Activated CD8-positive, alpha-beta memory T cell treated with anti-CD3 and anti-CD28 coated beads, Interleukin-2, amount 50 U/mL, for 1 hour (primary cell): ENCODE results near the gene FCAR.
"Not testable (repeated sequence)": the region's sequence is repeated elsewhere in the genome, so short reads cannot be mapped to it uniquely, and the experiment has no call there.

Experiments
- DNase-seq: peaks from one replicate; pipeline ENCODE4 v3.0.0-alpha.2; 2020; ENCODE audit errors: extremely low read depth

The FCAR gene

GRCh38 chr19:54873990-54874389, at the start of gene FCAR:
TSS of gene FCAR (plus strand) at chr19:54874235. CDS start at chr19:54874290, 55 bp downstream.
- no peak for DNase-seq

GRCh38 chr19:54824416-54824815, 49.6 kb upstream of the FCAR start:
- DNase-seq, result not testable (repeated sequence)

GRCh38 chr19:54825326-54825725, 48.7 kb upstream of the FCAR start:
- not testable (repeated sequence) for DNase-seq

GRCh38 chr19:54828064-54828463, 46.0 kb upstream of the FCAR start:
- not testable (repeated sequence) for DNase-seq

GRCh38 chr19:54832496-54832895, 41.5 kb upstream of the FCAR start, which contains the start of gene KIR2DS4:
TSS of gene KIR2DS4 (plus strand) at chr19:54832676.
- not testable (repeated sequence) for DNase-seq

- DNase-seq, result not testable (repeated sequence)
Observed at GRCh38 chr19:54835126-54835525, 38.9 kb upstream of the FCAR start.

- not testable (repeated sequence) for DNase-seq
Observed at GRCh38 chr19:54837522-54837921, 36.5 kb upstream of the FCAR start.

GRCh38 chr19:54843171-54843570, 30.9 kb upstream of the FCAR start:
- DNase-seq, result not testable (repeated sequence)

GRCh38 chr19:54850061-54850640, 23.9 kb upstream of the FCAR start, which contains the start of gene KIR3DL2:
TSS of gene KIR3DL2 (plus strand) at chr19:54850443. CDS start at chr19:54850476, 33 bp downstream.
- not testable (repeated sequence) for DNase-seq

- no peak for DNase-seq
Observed at GRCh38 chr19:54850930-54851329, 23.1 kb upstream of the FCAR start.

GRCh38 chr19:54851353-54851752, 22.7 kb upstream of the FCAR start:
- DNase-seq, result no peak

GRCh38 chr19:54855241-54855640, 18.8 kb upstream of the FCAR start:
- DNase-seq, result not testable (repeated sequence)

GRCh38 chr19:54858476-54858875, 15.6 kb upstream of the FCAR start:
- not testable (repeated sequence) for DNase-seq

GRCh38 chr19:54859421-54859820, 14.6 kb upstream of the FCAR start:
- DNase-seq, result not testable (repeated sequence)

GRCh38 chr19:54863459-54863858, 10.6 kb upstream of the FCAR start:
- DNase-seq, result not testable (repeated sequence)

GRCh38 chr19:54871696-54872095, 2.3 kb upstream of the FCAR start:
- DNase-seq, result no peak

GRCh38 chr19:54875506-54875905, 1.5 kb downstream of the FCAR start:
- no peak for DNase-seq

- DNase-seq, result no peak
Observed at GRCh38 chr19:54877471-54877870, 3.4 kb downstream of the FCAR start.

GRCh38 chr19:54881884-54882283, 7.8 kb downstream of the FCAR start:
- no peak for DNase-seq

- no peak for DNase-seq
Observed at GRCh38 chr19:54882758-54883157, 8.7 kb downstream of the FCAR start.

- no peak for DNase-seq
Observed at GRCh38 chr19:54883228-54883627, 9.2 kb downstream of the FCAR start.

- no peak for DNase-seq
Observed at GRCh38 chr19:54888239-54888638, 14.2 kb downstream of the FCAR start.

GRCh38 chr19:54889566-54889965, 15.5 kb downstream of the FCAR start:
- no peak for DNase-seq

GRCh38 chr19:54893406-54893805, 19.4 kb downstream of the FCAR start:
- no peak for DNase-seq
